ENCODE measurements around the gene VSTM2L.

Gene VSTM2L

DNA sequence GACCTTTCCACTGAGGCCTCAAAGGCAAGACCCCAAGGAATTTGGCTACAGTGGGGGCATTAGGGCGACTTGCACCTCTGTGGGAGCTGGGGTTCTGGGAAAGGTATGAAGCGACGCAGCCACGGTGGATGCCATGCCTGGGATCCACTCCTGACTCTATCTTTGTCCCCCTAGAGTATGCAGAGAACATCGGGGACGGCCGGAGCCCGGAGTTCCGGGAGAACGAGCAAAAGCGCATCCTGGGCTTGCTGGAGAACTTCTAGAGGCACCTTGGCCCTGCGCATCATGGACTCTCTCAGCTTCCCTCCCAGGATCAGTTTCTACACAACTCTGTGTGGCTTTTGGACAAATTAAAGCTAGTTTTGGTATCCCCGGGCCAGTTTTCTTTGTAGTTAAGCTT lies 31.2 kb upstream of the VSTM2L start:
- Histone ChIP-seq H3K4me1 (ENCODE audit: insufficient read depth, low read length) (peaks cover 29% of the 10 kb centered on the region), H3K4me3 (ENCODE audit: low read length) (no peak overlapping the region), H3K27me3 (ENCODE audit: insufficient read depth, low read length) (no peaks in the 10 kb centered on the region), H2AFZ (ENCODE audit: low read depth, low read length) (no peak overlapping the region), H3K9me3 (ENCODE audit: low read length) (peaks cover 4% of the 10 kb centered on the region), H3K36me3 (ENCODE audit: insufficient read depth, low read length) (peaks cover 17% of the 10 kb centered on the region)

GRCh38 chr20:37872161-37872560 lies 30.8 kb upstream of the VSTM2L start:
- Histone ChIP-seq H3K36me3 (ENCODE audit: insufficient read depth, low read length) (peaks cover 17% of the 10 kb centered on the region), H3K4me3 (ENCODE audit: low read length) (no peak overlapping the region), H3K4me1 (ENCODE audit: insufficient read depth, low read length) (peaks cover 28% of the 10 kb centered on the region), H3K27me3 (ENCODE audit: insufficient read depth, low read length) (no peaks in the 10 kb centered on the region), H2AFZ (ENCODE audit: low read depth, low read length) (no peak overlapping the region), H3K9me3 (ENCODE audit: low read length) (peaks cover 4% of the 10 kb centered on the region)

GRCh38 chr20:37873884-37874283 lies 29.0 kb upstream of the VSTM2L start:
- H3K9me3 ChIP-seq (ENCODE audit: low read length), result peaks cover 4% of the 10 kb centered on the region
- H2AFZ ChIP-seq (ENCODE audit: low read depth, low read length), result no peak overlapping the region
- no peak overlapping the region for H3K4me3 ChIP-seq (ENCODE audit: low read length)
- H3K27me3 ChIP-seq (ENCODE audit: insufficient read depth, low read length), result no peaks in the 10 kb centered on the region
- peaks cover 10% of the 10 kb centered on the region for H3K4me1 ChIP-seq (ENCODE audit: insufficient read depth, low read length)
- peaks cover 17% of the 10 kb centered on the region for H3K36me3 ChIP-seq (ENCODE audit: insufficient read depth, low read length)

DNA sequence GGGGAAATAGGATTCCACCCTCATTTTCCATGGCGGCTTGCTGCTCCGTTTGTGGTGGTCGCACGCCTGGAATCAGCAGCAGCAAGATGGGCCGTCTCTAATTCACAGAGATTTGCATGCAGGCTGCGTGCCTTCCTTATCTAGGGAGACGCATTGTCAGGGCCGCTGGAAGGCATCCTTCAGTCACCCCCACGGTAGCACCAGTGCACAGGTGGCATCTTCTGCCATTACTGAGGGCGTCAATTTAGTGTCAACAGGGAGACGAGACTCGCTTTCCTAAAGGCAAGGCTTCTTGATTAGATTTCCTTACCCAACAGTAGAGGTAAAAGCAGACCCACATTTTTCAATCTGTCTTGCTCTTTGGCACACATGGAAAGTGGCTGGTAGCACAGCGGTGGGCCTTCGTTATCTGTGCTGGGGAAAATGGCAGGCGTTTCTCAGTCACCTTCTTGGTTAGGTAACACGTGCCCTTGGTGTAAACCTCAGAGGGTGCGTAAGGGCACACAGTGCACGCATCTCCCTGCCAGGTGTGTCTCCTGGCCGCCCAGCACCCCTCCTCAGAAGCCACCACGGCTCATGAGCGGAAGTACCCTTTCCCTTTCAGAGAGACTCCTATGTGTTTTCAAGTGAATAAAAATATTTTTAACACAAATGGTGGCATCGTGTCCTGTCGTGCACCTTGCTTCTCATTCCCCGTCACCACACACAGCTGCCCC lies 27.3 kb upstream of the VSTM2L start:
- no peaks in the 10 kb centered on the region for H3K27me3 ChIP-seq (ENCODE audit: insufficient read depth, low read length)
- H2AFZ ChIP-seq (ENCODE audit: low read depth, low read length), result no peak overlapping the region
- H3K9me3 ChIP-seq (ENCODE audit: low read length), result peaks cover under 1% of the 10 kb centered on the region
- H3K36me3 ChIP-seq (ENCODE audit: insufficient read depth, low read length), result peaks cover 13% of the 10 kb centered on the region
- H3K4me1 ChIP-seq (ENCODE audit: insufficient read depth, low read length), result no peaks in the 10 kb centered on the region
- H3K4me3 ChIP-seq (ENCODE audit: low read length), result no peak overlapping the region

- H3K36me3 ChIP-seq (ENCODE audit: insufficient read depth, low read length), result peaks cover 13% of the 10 kb centered on the region
- no peak overlapping the region for H3K4me3 ChIP-seq (ENCODE audit: low read length)
- H3K4me1 ChIP-seq (ENCODE audit: insufficient read depth, low read length), result no peaks in the 10 kb centered on the region
- H2AFZ ChIP-seq (ENCODE audit: low read depth, low read length), result no peak overlapping the region
- H3K9me3 ChIP-seq (ENCODE audit: low read length), result no peaks in the 10 kb centered on the region
- H3K27me3 ChIP-seq (ENCODE audit: insufficient read depth, low read length), result no peaks in the 10 kb centered on the region
Measured at GRCh38 chr20:37876863-37877262, 26.1 kb upstream of the VSTM2L start.

GRCh38 chr20:37877832-37878772 lies 24.8 kb upstream of the VSTM2L start:
- peaks cover 9% of the 10 kb centered on the region for H3K36me3 ChIP-seq (ENCODE audit: insufficient read depth, low read length)
- no peak overlapping the region for H3K4me3 ChIP-seq (ENCODE audit: low read length)
- no peaks in the 10 kb centered on the region for H3K4me1 ChIP-seq (ENCODE audit: insufficient read depth, low read length)
- H3K9me3 ChIP-seq (ENCODE audit: low read length), result no peaks in the 10 kb centered on the region
- H3K27me3 ChIP-seq (ENCODE audit: insufficient read depth, low read length), result no peaks in the 10 kb centered on the region
- no peak overlapping the region for H2AFZ ChIP-seq (ENCODE audit: low read depth, low read length)

DNA sequence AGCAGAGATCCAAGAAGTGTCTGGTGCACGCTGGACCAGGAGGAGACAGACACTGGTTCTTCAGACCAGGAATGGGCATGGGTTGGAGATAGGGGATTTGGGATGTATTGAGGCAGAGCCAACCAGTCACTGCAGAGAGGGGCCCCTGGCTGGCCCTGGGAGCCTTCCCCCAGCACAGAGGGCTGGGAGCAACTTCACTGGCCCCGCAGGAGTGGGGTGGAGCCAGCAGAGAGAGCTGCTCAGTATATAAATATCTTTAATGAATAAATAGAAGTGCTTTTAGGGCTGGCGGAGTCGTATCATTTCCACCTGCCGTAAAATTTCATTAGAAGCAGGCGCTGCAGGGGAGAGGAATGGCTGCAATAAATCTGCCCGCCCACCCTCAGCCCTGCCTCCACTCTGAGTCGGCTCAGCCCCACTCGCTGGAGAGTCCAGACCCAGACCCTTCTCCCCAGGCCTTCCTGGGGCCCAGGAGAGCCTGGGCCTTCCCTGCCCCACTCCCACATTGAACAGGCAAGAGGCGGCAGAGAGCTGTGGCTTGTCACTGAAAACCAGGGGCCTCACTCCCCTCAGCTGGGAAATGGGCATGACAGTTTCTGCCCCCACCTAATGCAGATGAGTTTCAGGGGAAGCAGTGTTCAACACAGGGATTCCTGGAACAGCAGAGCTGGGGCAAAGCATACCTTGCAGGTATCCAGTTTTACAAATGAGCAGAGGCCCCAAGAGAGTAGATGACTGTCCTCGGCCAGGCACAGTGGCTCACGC lies 23.9 kb upstream of the VSTM2L start:
- Histone ChIP-seq H3K36me3 (ENCODE audit: insufficient read depth, low read length) (peaks cover 3% of the 10 kb centered on the region), H3K4me3 (ENCODE audit: low read length) (no peak overlapping the region), H2AFZ (ENCODE audit: low read depth, low read length) (no peak overlapping the region), H3K4me1 (ENCODE audit: insufficient read depth, low read length) (peaks cover 2% of the 10 kb centered on the region), H3K27me3 (ENCODE audit: insufficient read depth, low read length) (no peaks in the 10 kb centered on the region), H3K9me3 (ENCODE audit: low read length) (no peaks in the 10 kb centered on the region)

DNA sequence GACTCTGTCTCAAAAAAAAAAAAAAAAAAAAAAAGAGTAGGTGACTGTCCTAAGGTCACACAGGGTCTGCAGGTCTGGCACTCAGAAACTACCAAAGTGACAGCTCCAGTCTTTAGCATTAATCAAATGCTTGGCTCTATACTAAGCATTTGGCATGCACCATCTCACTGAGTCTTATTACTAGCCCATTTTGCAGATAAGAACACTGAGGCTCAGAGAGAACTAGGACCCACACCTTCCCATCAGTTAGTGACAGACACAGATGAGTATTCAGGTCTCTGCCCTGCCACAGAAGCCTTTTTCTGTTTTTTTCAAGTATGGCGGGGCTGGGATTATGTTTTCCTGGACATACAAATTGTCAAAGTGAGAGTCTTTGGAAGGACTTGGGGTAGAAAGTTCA lies 23.1 kb upstream of the VSTM2L start:
- H3K9me3 ChIP-seq (ENCODE audit: low read length), result no peaks in the 10 kb centered on the region
- no peak overlapping the region for H3K4me3 ChIP-seq (ENCODE audit: low read length)
- no peak overlapping the region for H2AFZ ChIP-seq (ENCODE audit: low read depth, low read length)
- no peaks in the 10 kb centered on the region for H3K36me3 ChIP-seq (ENCODE audit: insufficient read depth, low read length)
- no peaks in the 10 kb centered on the region for H3K27me3 ChIP-seq (ENCODE audit: insufficient read depth, low read length)
- peaks cover 2% of the 10 kb centered on the region for H3K4me1 ChIP-seq (ENCODE audit: insufficient read depth, low read length)

GRCh38 chr20:37880726-37881591 lies 22.0 kb upstream of the VSTM2L start:
- no peak overlapping the region for H2AFZ ChIP-seq (ENCODE audit: low read depth, low read length)
- H3K9me3 ChIP-seq (ENCODE audit: low read length), result no peaks in the 10 kb centered on the region
- H3K4me3 ChIP-seq (ENCODE audit: low read length), result no peak overlapping the region
- H3K4me1 ChIP-seq (ENCODE audit: insufficient read depth, low read length), result peaks cover 2% of the 10 kb centered on the region
- no peaks in the 10 kb centered on the region for H3K36me3 ChIP-seq (ENCODE audit: insufficient read depth, low read length)
- no peaks in the 10 kb centered on the region for H3K27me3 ChIP-seq (ENCODE audit: insufficient read depth, low read length)

- no peaks in the 10 kb centered on the region for H3K36me3 ChIP-seq (ENCODE audit: insufficient read depth, low read length)
- no peak overlapping the region for H3K4me3 ChIP-seq (ENCODE audit: low read length)
- no peaks in the 10 kb centered on the region for H3K27me3 ChIP-seq (ENCODE audit: insufficient read depth, low read length)
- H3K9me3 ChIP-seq (ENCODE audit: low read length), result no peaks in the 10 kb centered on the region
- H3K4me1 ChIP-seq (ENCODE audit: insufficient read depth, low read length), result peaks cover 2% of the 10 kb centered on the region
- H2AFZ ChIP-seq (ENCODE audit: low read depth, low read length), result no peak overlapping the region
Measured at GRCh38 chr20:37881601-37882343, 21.2 kb upstream of the VSTM2L start.

DNA sequence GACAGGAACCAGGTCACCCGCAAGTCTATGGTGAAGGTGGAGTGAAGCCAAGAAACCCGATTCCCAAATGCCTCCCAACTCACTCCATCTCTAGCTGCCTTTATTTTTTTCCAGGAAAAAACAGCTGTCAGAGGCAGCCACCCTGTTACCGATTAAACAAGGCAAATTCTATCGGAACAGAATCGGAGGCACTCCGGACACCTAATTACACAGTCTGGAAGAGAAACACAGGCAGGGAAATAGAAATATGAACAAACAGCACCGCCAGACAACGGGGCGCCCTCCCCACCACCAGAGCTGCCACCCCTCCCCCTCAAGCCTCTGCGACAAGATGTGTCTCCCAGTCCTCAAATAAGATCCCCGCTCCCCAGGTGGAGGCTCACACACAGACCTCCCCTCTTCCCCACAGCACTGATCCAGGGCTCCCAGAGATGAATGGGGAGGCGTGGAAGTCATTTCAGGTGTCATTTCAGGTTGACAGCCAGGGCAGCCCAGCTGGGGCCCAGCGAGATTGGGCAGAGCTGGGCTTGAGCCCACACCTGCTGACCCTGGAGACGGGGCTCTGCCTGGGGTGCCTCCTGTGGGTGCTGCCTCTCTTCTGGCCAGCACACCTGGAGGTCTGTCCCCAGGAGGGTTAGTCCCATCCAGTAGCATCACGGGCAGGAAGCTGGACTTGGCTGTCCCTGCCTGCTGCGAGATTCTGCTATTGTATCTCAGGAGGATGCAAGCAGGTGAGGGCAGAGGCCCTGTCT lies 19.8 kb upstream of the VSTM2L start:
- Histone ChIP-seq H3K4me3 (ENCODE audit: low read length) (no peak overlapping the region), H3K9me3 (ENCODE audit: low read length) (no peaks in the 10 kb centered on the region), H3K4me1 (ENCODE audit: insufficient read depth, low read length) (peaks cover 2% of the 10 kb centered on the region)

More for the DNA sequence above, 19.8 kb upstream of the VSTM2L start:
- Histone ChIP-seq H3K36me3 (ENCODE audit: insufficient read depth, low read length) (no peaks in the 10 kb centered on the region), H3K27me3 (ENCODE audit: insufficient read depth, low read length) (no peaks in the 10 kb centered on the region), H2AFZ (ENCODE audit: low read depth, low read length) (no peak overlapping the region)
